IMR-90 (cell line): Measurements from ENCODE around the gene ING3.

Experiments used
- BHLHE40 ChIP-seq: fragments of 150-350 bp; IDR thresholded peaks from 2 replicates; pipeline ENCODE4 v1.6.1; 2016; ENCODE audit warnings: mild to moderate bottlenecking, low read depth, low read length
- CHD1 ChIP-seq: IDR thresholded peaks from 2 replicates; pipeline ENCODE4 v1.6.1; 2012; ENCODE audit warnings: low read depth, low read length, improper control_type of control experiment
- ELK1 ChIP-seq: fragments of 150-350 bp; IDR thresholded peaks from 2 replicates; pipeline ENCODE4 v1.6.1; 2016; ENCODE audit warnings: low read depth, mild to moderate bottlenecking, low read length, moderate library complexity, borderline replicate concordance
- MAZ ChIP-seq: IDR thresholded peaks from 2 replicates; pipeline ENCODE4 v1.6.1; 2012; ENCODE audit warnings: low read depth, mild to moderate bottlenecking, low read length, improper control_type of control experiment, moderate library complexity, borderline replicate concordance
- MXI1 ChIP-seq: IDR thresholded peaks from 2 replicates; pipeline ENCODE4 v1.6.1; 2012; ENCODE audit warnings: low read depth, mild to moderate bottlenecking, low read length, moderate library complexity, borderline replicate concordance
- POLR2A ChIP-seq: IDR thresholded peaks from 2 replicates; pipeline ENCODE4 v1.6.1; 2012; ENCODE audit warnings: mild to moderate bottlenecking, low read depth, low read length
- RAD21 ChIP-seq: IDR thresholded peaks from 2 replicates; pipeline ENCODE4 v1.6.1; 2012; ENCODE audit warnings: low read length, improper control_type of control experiment
- RFX5 ChIP-seq: IDR thresholded peaks from 2 replicates; pipeline ENCODE4 v1.8.0; 2012; ENCODE audit warnings: low read depth, mild to moderate bottlenecking, low read length, moderate library complexity
- SMC3 ChIP-seq: fragments of 150-350 bp; IDR thresholded peaks from 2 replicates; pipeline ENCODE4 v1.6.1; 2016; ENCODE audit warnings: low read depth, mild to moderate bottlenecking, antibody characterized with exemption, low read length, moderate library complexity
- TF ChIP-seq, protein P1 (sequence below): conservative IDR thresholded peaks from 2 replicates; pipeline ENCODE4 v1.5.1; 2012; ENCODE audit warnings: mild to moderate bottlenecking, low read depth, low read length, improper control_type of control experiment
- TF ChIP-seq, protein P2 (sequence below): fragments of 150-350 bp; IDR thresholded peaks from 2 replicates; pipeline ENCODE4 v1.6.1; 2017; ENCODE audit warnings: mild to moderate bottlenecking, antibody characterized with exemption, low read length, low read depth

DNA sequence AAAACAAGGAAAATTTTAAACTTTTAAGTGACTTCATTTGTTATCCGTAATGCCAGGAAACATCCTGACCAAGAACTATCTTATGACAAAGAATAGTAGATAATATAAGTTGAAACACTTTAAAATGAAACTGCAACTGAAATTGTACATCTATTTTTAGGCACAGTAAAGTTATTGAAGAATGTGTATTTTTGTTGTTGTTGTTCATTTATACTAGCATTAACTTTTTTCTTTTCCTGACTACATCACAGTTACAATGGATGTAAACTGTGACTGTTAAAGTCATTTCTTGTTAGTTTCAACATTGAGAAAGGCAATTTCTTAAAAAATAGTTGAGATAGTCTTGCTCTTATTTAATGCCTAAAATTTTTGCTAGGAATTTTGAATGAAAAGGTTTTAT is 40.6 kb downstream of the ING3 start:
- TF ChIP-seq, protein P1, sequence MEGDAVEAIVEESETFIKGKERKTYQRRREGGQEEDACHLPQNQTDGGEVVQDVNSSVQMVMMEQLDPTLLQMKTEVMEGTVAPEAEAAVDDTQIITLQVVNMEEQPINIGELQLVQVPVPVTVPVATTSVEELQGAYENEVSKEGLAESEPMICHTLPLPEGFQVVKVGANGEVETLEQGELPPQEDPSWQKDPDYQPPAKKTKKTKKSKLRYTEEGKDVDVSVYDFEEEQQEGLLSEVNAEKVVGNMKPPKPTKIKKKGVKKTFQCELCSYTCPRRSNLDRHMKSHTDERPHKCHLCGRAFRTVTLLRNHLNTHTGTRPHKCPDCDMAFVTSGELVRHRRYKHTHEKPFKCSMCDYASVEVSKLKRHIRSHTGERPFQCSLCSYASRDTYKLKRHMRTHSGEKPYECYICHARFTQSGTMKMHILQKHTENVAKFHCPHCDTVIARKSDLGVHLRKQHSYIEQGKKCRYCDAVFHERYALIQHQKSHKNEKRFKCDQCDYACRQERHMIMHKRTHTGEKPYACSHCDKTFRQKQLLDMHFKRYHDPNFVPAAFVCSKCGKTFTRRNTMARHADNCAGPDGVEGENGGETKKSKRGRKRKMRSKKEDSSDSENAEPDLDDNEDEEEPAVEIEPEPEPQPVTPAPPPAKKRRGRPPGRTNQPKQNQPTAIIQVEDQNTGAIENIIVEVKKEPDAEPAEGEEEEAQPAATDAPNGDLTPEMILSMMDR, result no peak
- TF ChIP-seq, protein P2, sequence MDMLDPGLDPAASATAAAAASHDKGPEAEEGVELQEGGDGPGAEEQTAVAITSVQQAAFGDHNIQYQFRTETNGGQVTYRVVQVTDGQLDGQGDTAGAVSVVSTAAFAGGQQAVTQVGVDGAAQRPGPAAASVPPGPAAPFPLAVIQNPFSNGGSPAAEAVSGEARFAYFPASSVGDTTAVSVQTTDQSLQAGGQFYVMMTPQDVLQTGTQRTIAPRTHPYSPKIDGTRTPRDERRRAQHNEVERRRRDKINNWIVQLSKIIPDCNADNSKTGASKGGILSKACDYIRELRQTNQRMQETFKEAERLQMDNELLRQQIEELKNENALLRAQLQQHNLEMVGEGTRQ, result no peak
- TF ChIP-seq BHLHE40, result no peak
- TF ChIP-seq POLR2A, result no peak
- no peak for TF ChIP-seq RAD21
- no peak for TF ChIP-seq SMC3
- no peak for TF ChIP-seq MAZ
- no peak for TF ChIP-seq ELK1
- no peak for TF ChIP-seq RFX5
- TF ChIP-seq CHD1, result no peak
- TF ChIP-seq MXI1, result no peak
